DOHH2 (cell line): Measurements from ENCODE around the gene NSMCE1.
"Not testable (repeated sequence)": the region's sequence is repeated elsewhere in the genome, so short reads cannot be mapped to it uniquely, and the experiment has no call there.

Source experiments
- H3F3A ChIP-seq: fragments of 200-600 bp; sonication (generic), shearing (Covaris generic); 2 replicates; pipeline ENCODE4 v1.6.0; 2016; ENCODE audit warnings: antibody characterized with exemption, mild to moderate bottlenecking; ENCODE audit not compliant: control insufficient read depth, insufficient read depth
- H3K27ac ChIP-seq: fragments of 200-600 bp; sonication (generic); 2 replicates; pipeline ENCODE4 v1.5.1; 2014; ENCODE audit warnings: low read depth, mild to moderate bottlenecking, low read length, moderate library complexity
- H3K27me3 ChIP-seq: fragments of 200-600 bp; sonication (generic); 2 replicates; pipeline ENCODE4 v1.6.1; 2014; ENCODE audit warnings: mild to moderate bottlenecking, low read length, mixed read lengths; ENCODE audit not compliant: control insufficient read depth
- H3K36me3 ChIP-seq: fragments of 200-600 bp; sonication (generic); 2 replicates; pipeline ENCODE4 v1.6.1; 2014; ENCODE audit warnings: mild to moderate bottlenecking, low read length, moderate library complexity, mixed read lengths; ENCODE audit not compliant: control insufficient read depth
- H3K4me1 ChIP-seq: fragments of 200-600 bp; sonication (generic); 2 replicates; pipeline ENCODE4 v1.6.1; 2014; ENCODE audit warnings: mild to moderate bottlenecking, low read length, mixed read lengths; ENCODE audit not compliant: control insufficient read depth
- H3K4me2 ChIP-seq: fragments of 200-600 bp; sonication (generic); 2 replicates; pipeline ENCODE4 v1.6.0; 2014; ENCODE audit warnings: mild to moderate bottlenecking, low read length, moderate library complexity
- H3K4me3 ChIP-seq: fragments of 200-600 bp; sonication (generic); 2 replicates; pipeline ENCODE4 v1.5.1; 2014; ENCODE audit warnings: mild to moderate bottlenecking, low read length, mixed read lengths
- H3K79me2 ChIP-seq: fragments of 200-600 bp; sonication (generic); 2 replicates; pipeline ENCODE4 v1.6.1; 2014; ENCODE audit warnings: mild to moderate bottlenecking, low read length, mixed read lengths; ENCODE audit not compliant: control insufficient read depth
- H3K9me2 ChIP-seq: fragments of 200-600 bp; sonication (generic); replicated peaks from 2 replicates; pipeline ENCODE4 v1.6.1; 2014; ENCODE audit warnings: mild to moderate bottlenecking, low read length, mixed read lengths; ENCODE audit not compliant: control insufficient read depth
- H3K9me3 ChIP-seq: fragments of 200-600 bp; sonication (generic); 2 replicates; pipeline ENCODE4 v1.6.1; 2014; ENCODE audit warnings: antibody characterized with exemption, low read length, mixed read lengths; ENCODE audit not compliant: control insufficient read depth, insufficient read depth
- H4K20me1 ChIP-seq: fragments of 200-600 bp; sonication (generic); 2 replicates; pipeline ENCODE4 v1.6.0; 2014; ENCODE audit warnings: low read depth, mild to moderate bottlenecking, antibody characterized with exemption, low read length, moderate library complexity; ENCODE audit not compliant: control insufficient read depth, insufficient read depth
- EZH2phosphoT487 ChIP-seq: fragments of 200-600 bp; sonication (generic); IDR thresholded peaks from 2 replicates; pipeline ENCODE4 v1.6.1; 2017; ENCODE audit warnings: borderline replicate concordance, mild to moderate bottlenecking, antibody characterized with exemption, low read length, moderate library complexity, mixed read lengths
- TF ChIP-seq, protein P1 (sequence below): fragments of 200-600 bp; sonication (generic); IDR thresholded peaks from one replicate; pipeline ENCODE4 v1.5.1; 2014; ENCODE audit warnings: antibody characterized with exemption, mild to moderate bottlenecking, low read depth, low read length; ENCODE audit not compliant: poor library complexity, severe bottlenecking

NSMCE1 gene

GRCh38 chr16:27208081-27208680 lies 60.4 kb downstream of the NSMCE1 start:
- TF ChIP-seq EZH2phosphoT487, result no peak
- TF ChIP-seq, protein P1, sequence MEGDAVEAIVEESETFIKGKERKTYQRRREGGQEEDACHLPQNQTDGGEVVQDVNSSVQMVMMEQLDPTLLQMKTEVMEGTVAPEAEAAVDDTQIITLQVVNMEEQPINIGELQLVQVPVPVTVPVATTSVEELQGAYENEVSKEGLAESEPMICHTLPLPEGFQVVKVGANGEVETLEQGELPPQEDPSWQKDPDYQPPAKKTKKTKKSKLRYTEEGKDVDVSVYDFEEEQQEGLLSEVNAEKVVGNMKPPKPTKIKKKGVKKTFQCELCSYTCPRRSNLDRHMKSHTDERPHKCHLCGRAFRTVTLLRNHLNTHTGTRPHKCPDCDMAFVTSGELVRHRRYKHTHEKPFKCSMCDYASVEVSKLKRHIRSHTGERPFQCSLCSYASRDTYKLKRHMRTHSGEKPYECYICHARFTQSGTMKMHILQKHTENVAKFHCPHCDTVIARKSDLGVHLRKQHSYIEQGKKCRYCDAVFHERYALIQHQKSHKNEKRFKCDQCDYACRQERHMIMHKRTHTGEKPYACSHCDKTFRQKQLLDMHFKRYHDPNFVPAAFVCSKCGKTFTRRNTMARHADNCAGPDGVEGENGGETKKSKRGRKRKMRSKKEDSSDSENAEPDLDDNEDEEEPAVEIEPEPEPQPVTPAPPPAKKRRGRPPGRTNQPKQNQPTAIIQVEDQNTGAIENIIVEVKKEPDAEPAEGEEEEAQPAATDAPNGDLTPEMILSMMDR, result no peak
- 0 out of 2 replicates have a peak, but pooled peaks cover 2% of the 10 kb centered on the region for H3F3A ChIP-seq
- H4K20me1 ChIP-seq, result no peaks in the 10 kb centered on the region
- H3K9me3 ChIP-seq, result no peaks in the 10 kb centered on the region
- no peak overlapping the region for H3K4me2 ChIP-seq
- H3K9me2 ChIP-seq, result no peaks in the 10 kb centered on the region
- peaks cover 12% of the 10 kb centered on the region for H3K79me2 ChIP-seq
- H3K27me3 ChIP-seq, result no peaks in the 10 kb centered on the region
- no peak overlapping the region for H3K27ac ChIP-seq
- no peak overlapping the region for H3K4me3 ChIP-seq
- H3K4me1 ChIP-seq, result peaks cover 39% of the 10 kb centered on the region
- H3K36me3 ChIP-seq, result peaks cover 9% of the 10 kb centered on the region

DNA sequence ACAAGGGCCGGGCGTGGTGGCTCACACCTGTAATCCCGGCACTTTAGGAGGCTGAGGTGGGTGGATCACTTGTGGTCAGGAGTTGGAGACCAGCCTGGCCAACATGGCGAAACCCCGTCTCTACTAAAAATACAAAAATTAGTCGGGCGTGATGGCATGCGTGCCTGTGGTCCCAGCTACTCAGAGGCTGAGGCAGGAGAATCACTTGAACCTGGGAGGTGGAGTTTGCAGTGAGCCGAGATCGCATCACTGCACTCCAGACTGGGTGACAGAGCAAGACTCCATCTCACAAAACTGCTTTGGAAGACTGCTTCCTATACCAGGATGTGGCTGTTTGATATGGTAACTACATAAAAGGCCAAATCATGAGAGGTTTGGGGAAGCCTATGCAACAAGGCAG lies 61.5 kb downstream of the NSMCE1 start:
- H3K36me3 ChIP-seq, H3K4me3 ChIP-seq, H3K9me3 ChIP-seq, H3K27me3 ChIP-seq, H3F3A ChIP-seq, H3K9me2 ChIP-seq, H4K20me1 ChIP-seq: not testable (repeated sequence)
- Histone ChIP-seq H3K4me1 (peaks cover 46% of the 10 kb centered on the region), H3K79me2 (peaks cover 12% of the 10 kb centered on the region), H3K4me2 (peak overlapping the region; percentile 26), H3K27ac (0 out of 2 replicates have a peak overlapping the region, but pooled peaks have one; percentile 29)

GRCh38 chr16:27205423-27206065 lies 63.0 kb downstream of the NSMCE1 start:
- Histone ChIP-seq H3F3A (0 out of 2 replicates have a peak, but pooled peaks cover 2% of the 10 kb centered on the region), H4K20me1 (no peaks in the 10 kb centered on the region), H3K27ac (peak overlapping the region; percentile 87), H3K4me1 (peaks cover 46% of the 10 kb centered on the region), H3K36me3 (peaks cover 5% of the 10 kb centered on the region), H3K79me2 (peaks cover 12% of the 10 kb centered on the region), H3K9me3 (no peaks in the 10 kb centered on the region), H3K9me2 (no peaks in the 10 kb centered on the region), H3K4me2 (peak overlapping the region; percentile 77), H3K4me3 (peak overlapping the region; percentile 98), H3K27me3 (no peaks in the 10 kb centered on the region)
- TF ChIP-seq EZH2phosphoT487, result no peak
- TF ChIP-seq, protein P1, result no peak

DNA sequence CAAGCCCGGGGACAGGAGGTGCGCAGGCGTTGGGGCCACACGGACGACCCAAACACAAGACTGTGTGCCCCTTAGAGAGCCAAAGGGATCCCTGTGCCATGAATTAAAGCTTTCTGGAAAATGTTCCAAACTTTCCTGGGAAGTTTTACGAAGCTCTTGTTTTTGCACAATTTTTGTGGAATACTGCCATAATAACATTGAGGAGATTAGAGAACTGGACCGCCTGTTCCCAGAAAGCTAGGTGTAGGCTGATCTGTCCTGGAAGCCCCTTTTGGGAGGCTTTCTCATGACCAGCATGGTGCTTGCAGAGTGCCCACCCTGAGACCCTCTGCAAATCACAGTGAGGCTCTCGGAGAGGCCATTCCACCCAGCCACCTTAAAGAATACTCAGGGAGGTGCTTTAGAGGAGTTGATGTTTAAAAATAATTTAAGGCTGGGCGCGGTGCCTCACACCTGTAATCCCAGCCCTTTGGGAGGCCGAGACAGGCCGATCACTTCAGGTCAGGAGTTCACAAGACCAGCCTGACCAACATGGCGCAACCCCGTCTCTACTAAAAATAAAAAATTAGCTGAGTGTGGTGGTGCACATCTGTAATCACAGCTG lies 64.2 kb downstream of the NSMCE1 start:
- no peaks in the 10 kb centered on the region for H3K9me2 ChIP-seq
- H3F3A ChIP-seq, result 0 out of 2 replicates have a peak, but pooled peaks cover 2% of the 10 kb centered on the region
- no peaks in the 10 kb centered on the region for H3K9me3 ChIP-seq
- H3K36me3 ChIP-seq, result peaks cover 3% of the 10 kb centered on the region; the same call in 1 of the 2 replicates
- H3K4me1 ChIP-seq, result peaks cover 54% of the 10 kb centered on the region
- H3K4me3 ChIP-seq, result peak overlapping the region; percentile 98
- H3K27ac ChIP-seq, result peak overlapping the region; percentile 87
- peaks cover 12% of the 10 kb centered on the region for H3K79me2 ChIP-seq
- no peaks in the 10 kb centered on the region for H4K20me1 ChIP-seq
- H3K27me3 ChIP-seq, result no peaks in the 10 kb centered on the region
- H3K4me2 ChIP-seq, result peak overlapping the region; percentile 77
- no peak for TF ChIP-seq EZH2phosphoT487
- TF ChIP-seq, protein P1, result no peak
